ENCODE measurements around the gene ALDH4A1.

- no peak for TF ChIP-seq EP300 (IDR thresholded peaks at IDR 0.05)
- no peak for TF ChIP-seq POLR2A (IDR thresholded peaks at IDR 0.05)
Observed at GRCh38 chr1:18945401-18945849, 43.1 kb upstream of the ALDH4A1 start.

Data from gastroesophageal sphincter (tissue), 2 donors.